ENCODE measurements around the gene PSMA5. TPM values are rescaled to one million over a fixed set of nuclear protein-coding genes. Genes with fewer than 3 reads are reported as not detected.

PSMA5 gene
- polyA plus RNA-seq, 3 donors, result 36.6 to 119 (median 118) TPM

DNA sequence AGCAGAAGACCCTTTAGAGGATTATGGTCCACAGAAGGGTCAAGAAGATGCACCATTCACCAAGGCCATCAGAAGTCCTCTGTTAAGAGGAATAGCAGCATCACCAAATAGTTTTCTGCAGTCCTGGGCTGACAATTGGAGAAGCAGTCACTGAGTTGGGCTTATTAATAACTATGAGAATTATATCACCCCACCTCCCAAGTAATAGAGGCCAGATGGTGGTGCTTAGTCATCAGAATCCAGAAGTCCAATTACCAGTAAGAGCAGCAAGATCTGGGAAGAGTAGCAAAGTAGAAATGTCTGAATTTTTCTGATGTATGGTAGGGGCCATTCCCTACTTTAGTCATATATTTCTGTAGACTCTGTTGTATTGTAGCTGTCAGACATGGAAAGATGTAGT is 6.1 kb upstream of the PSMA5 start:
- H3K4me1 Mint-ChIP-seq, result peaks cover under 1% of the 10 kb centered on the region
- no peaks in the 10 kb centered on the region for H4K20me1 ChIP-seq (ENCODE audit: insufficient read depth, low read length)
- H3K9me3 Mint-ChIP-seq, result peaks cover 0 to 17% (median 5%) of the 10 kb centered on the region in 7 donors
- no peak for DNase-seq
- no peak overlapping the region for H3K27ac Mint-ChIP-seq
- H3K4me2 ChIP-seq (replicated peaks; ENCODE audit: extremely low read depth, low read length, poor library complexity, severe bottlenecking), result no peak overlapping the region
- H3K79me2 ChIP-seq (ENCODE audit: insufficient read depth, low read length), result no peaks in the 10 kb centered on the region
- no peak overlapping the region for H3K4me3 Mint-ChIP-seq
- H2AFZ ChIP-seq (ENCODE audit: insufficient read depth, low read depth, low read length, poor library complexity, severe bottlenecking), result no peak overlapping the region
- peaks cover 2 to 19% (median 9%) of the 10 kb centered on the region in 3 donors for H3K27me3 Mint-ChIP-seq (ENCODE audit: low read depth in 3 of 3)
- H3K36me3 ChIP-seq (replicated peaks in 1 of 2; ENCODE audit: control insufficient read depth in 1 of 2, insufficient read depth in 2 of 2, low read length in 2 of 2), result no peaks in the 10 kb centered on the region
- no peaks in the 10 kb centered on the region for H3K9me3 ChIP-seq (replicated peaks in 1 of 2; ENCODE audit: control insufficient read depth in 1 of 2, insufficient read depth in 1 of 2, low read length in 2 of 2)
- H3K9ac ChIP-seq (ENCODE audit: insufficient read depth, low read length, poor library complexity, severe bottlenecking), result no peak overlapping the region
- TF ChIP-seq, protein P1, sequence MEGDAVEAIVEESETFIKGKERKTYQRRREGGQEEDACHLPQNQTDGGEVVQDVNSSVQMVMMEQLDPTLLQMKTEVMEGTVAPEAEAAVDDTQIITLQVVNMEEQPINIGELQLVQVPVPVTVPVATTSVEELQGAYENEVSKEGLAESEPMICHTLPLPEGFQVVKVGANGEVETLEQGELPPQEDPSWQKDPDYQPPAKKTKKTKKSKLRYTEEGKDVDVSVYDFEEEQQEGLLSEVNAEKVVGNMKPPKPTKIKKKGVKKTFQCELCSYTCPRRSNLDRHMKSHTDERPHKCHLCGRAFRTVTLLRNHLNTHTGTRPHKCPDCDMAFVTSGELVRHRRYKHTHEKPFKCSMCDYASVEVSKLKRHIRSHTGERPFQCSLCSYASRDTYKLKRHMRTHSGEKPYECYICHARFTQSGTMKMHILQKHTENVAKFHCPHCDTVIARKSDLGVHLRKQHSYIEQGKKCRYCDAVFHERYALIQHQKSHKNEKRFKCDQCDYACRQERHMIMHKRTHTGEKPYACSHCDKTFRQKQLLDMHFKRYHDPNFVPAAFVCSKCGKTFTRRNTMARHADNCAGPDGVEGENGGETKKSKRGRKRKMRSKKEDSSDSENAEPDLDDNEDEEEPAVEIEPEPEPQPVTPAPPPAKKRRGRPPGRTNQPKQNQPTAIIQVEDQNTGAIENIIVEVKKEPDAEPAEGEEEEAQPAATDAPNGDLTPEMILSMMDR (IDR thresholded peaks at IDR 0.05), result no peak
- H3K27ac ChIP-seq (ENCODE audit: low read depth in 1 of 2, low read length in 2 of 2), result no peak overlapping the region
- no peaks in the 10 kb centered on the region for H3K36me3 Mint-ChIP-seq
- H3K27me3 ChIP-seq (ENCODE audit: control insufficient read depth in 2 of 2, insufficient read depth in 2 of 2, low read length in 2 of 2), result peaks cover 0 to 3% of the 10 kb centered on the region in 2 donors
- H3K4me1 ChIP-seq (ENCODE audit: control insufficient read depth in 1 of 2, insufficient read depth in 2 of 2, low read length in 2 of 2), result peaks cover 0 to under 1% of the 10 kb centered on the region in 2 donors
- intact Hi-C loops (cut with micrococcal nuclease), result loop anchor here in 1 of 2 donors (10.0 kb wide), 1 partner anchor 92 kb away; no protein-coding TSS in a partner anchor
- H3K4me3 ChIP-seq (replicated peaks in 1 of 3; ENCODE audit: low read depth in 2 of 3, low read length in 3 of 3), result no peak overlapping the region

DNA sequence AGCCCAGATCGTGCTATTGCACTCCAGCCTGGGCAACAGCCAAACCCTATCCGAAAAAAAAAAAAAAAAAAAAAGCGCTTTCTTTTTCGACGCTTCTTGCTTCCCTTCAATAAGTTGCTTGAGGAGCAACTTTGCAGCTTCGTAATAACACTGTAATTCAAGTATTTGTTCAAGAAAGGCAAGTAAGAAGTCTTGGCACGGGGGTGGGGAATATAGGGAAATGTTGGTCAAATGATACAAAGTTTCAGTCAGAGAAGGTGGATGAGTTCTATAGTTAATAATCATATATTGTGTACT is 871 bp upstream of the PSMA5 start:
- H3K4me1 Mint-ChIP-seq, result peaks cover 27% of the 10 kb centered on the region
- H3K79me2 ChIP-seq (ENCODE audit: insufficient read depth, low read length), result peaks cover 37% of the 10 kb centered on the region

More for the DNA sequence above, 871 bp upstream of the PSMA5 start:
- H3K27ac ChIP-seq (ENCODE audit: low read depth in 1 of 2, low read length in 2 of 2), result peak overlapping the region in 1 of 2 donors; percentile 91
- Mint-ChIP-seq H3K4me3 (peak overlapping the region; percentile 91 to 93), H3K9me3 (peaks cover 0 to 2% (median 0%) of the 10 kb centered on the region in 7 donors), H3K27me3 (ENCODE audit: low read depth in 3 of 3) (peaks cover 2 to 3% (median 2%) of the 10 kb centered on the region in 3 donors), H3K27ac (peak overlapping the region in 3 of 7 donors; percentile 31 to 99 (median 97)), H3K36me3 (peaks cover 4 to 10% of the 10 kb centered on the region in 2 donors)
- peaks cover 0 to 3% of the 10 kb centered on the region in 2 donors for H3K27me3 ChIP-seq (ENCODE audit: control insufficient read depth in 2 of 2, insufficient read depth in 2 of 2, low read length in 2 of 2)
- peak overlapping the region; percentile 49 to 82 (median 69) for H3K4me3 ChIP-seq (replicated peaks in 1 of 3; ENCODE audit: low read depth in 2 of 3, low read length in 3 of 3)
- no peak for DNase-seq
- intact Hi-C loops (cut with micrococcal nuclease), result loop anchor here (2.0 to 10.0 kb wide), 3 partner anchors 55 to 608 kb away; partner anchors contain the start of genes ATXN7L2 (in 2 of the 2) and STRIP1 (in 1 of the 2)
- TF ChIP-seq, protein P1 (IDR thresholded peaks at IDR 0.05), result no peak
- H4K20me1 ChIP-seq (ENCODE audit: insufficient read depth, low read length), result peaks cover 8% of the 10 kb centered on the region
- peaks cover 22 to 26% of the 10 kb centered on the region in 2 donors for H3K4me1 ChIP-seq (ENCODE audit: control insufficient read depth in 1 of 2, insufficient read depth in 2 of 2, low read length in 2 of 2)
- H3K9ac ChIP-seq (ENCODE audit: insufficient read depth, low read length, poor library complexity, severe bottlenecking), result no peak overlapping the region
- no CpG with 5 or more reads among the region's 7 CpGs for WGBS (ENCODE audit: insufficient coverage)
- H3K36me3 ChIP-seq (replicated peaks in 1 of 2; ENCODE audit: control insufficient read depth in 1 of 2, insufficient read depth in 2 of 2, low read length in 2 of 2), result peaks cover 0 to under 1% of the 10 kb centered on the region in 2 donors
- H3K9me3 ChIP-seq (replicated peaks in 1 of 2; ENCODE audit: control insufficient read depth in 1 of 2, insufficient read depth in 1 of 2, low read length in 2 of 2), result no peaks in the 10 kb centered on the region
- H3K4me2 ChIP-seq (replicated peaks; ENCODE audit: extremely low read depth, low read length, poor library complexity, severe bottlenecking), result peak overlapping the region; percentile 85
- H2AFZ ChIP-seq (ENCODE audit: insufficient read depth, low read depth, low read length, poor library complexity, severe bottlenecking), result peak overlapping the region; percentile 87
